ENCODE results near the gene RNF207. TPM values are rescaled to one million over a fixed set of nuclear protein-coding genes. Genes with fewer than 3 reads are reported as not detected.

The RNF207 gene
- 2.2 TPM for total RNA-seq

GRCh38 chr1:6205849-6206519 is at the start of gene RNF207:
TSS of gene RNF207 (plus strand) at chr1:6206119. CDS start at chr1:6206536, 417 bp downstream.
- peak in 2 of 3 donors; percentile 40 to 50 for DNase-seq (ENCODE audit: low read depth in 2 of 3, low spot score in 2 of 3)

GRCh38 chr1:6157132-6157527 is 48.8 kb upstream of the RNF207 start:
- no peak for DNase-seq (ENCODE audit: low read depth in 2 of 3, low spot score in 2 of 3)

GRCh38 chr1:6157528-6158174 is 48.3 kb upstream of the RNF207 start:
- DNase-seq (ENCODE audit: low read depth in 2 of 3, low spot score in 2 of 3): no peak

- no peak for DNase-seq (ENCODE audit: low read depth in 2 of 3, low spot score in 2 of 3)
Observed at GRCh38 chr1:6158181-6158580, 47.7 kb upstream of the RNF207 start.

GRCh38 chr1:6162341-6162740 is 43.6 kb upstream of the RNF207 start:
- DNase-seq (ENCODE audit: low read depth in 2 of 3, low spot score in 2 of 3): no peak

- DNase-seq (ENCODE audit: low read depth in 2 of 3, low spot score in 2 of 3): no peak
Observed at GRCh38 chr1:6162773-6163172, 43.1 kb upstream of the RNF207 start.

- no peak for DNase-seq (ENCODE audit: low read depth in 2 of 3, low spot score in 2 of 3)
Observed at GRCh38 chr1:6163191-6163972, 42.5 kb upstream of the RNF207 start.

GRCh38 chr1:6163973-6164617 is 41.8 kb upstream of the RNF207 start:
- DNase-seq (ENCODE audit: low read depth in 2 of 3, low spot score in 2 of 3): no peak

GRCh38 chr1:6165027-6165426 is 40.9 kb upstream of the RNF207 start:
- DNase-seq (ENCODE audit: low read depth in 2 of 3, low spot score in 2 of 3): no peak

- DNase-seq (ENCODE audit: low read depth in 2 of 3, low spot score in 2 of 3): no peak
Observed at GRCh38 chr1:6165441-6165985, 40.4 kb upstream of the RNF207 start.

- DNase-seq (ENCODE audit: low read depth in 2 of 3, low spot score in 2 of 3): no peak
Observed at GRCh38 chr1:6166221-6166620, 39.7 kb upstream of the RNF207 start.

- no peak for DNase-seq (ENCODE audit: low read depth in 2 of 3, low spot score in 2 of 3)
Observed at GRCh38 chr1:6166655-6167390, 39.1 kb upstream of the RNF207 start.

GRCh38 chr1:6167391-6168303 is 38.3 kb upstream of the RNF207 start:
- DNase-seq (ENCODE audit: low read depth in 2 of 3, low spot score in 2 of 3): no peak

- no peak for DNase-seq (ENCODE audit: low read depth in 2 of 3, low spot score in 2 of 3)
Observed at GRCh38 chr1:6168947-6169586, 36.9 kb upstream of the RNF207 start.

GRCh38 chr1:6170116-6170741 is 35.7 kb upstream of the RNF207 start:
- no peak for DNase-seq (ENCODE audit: low read depth in 2 of 3, low spot score in 2 of 3)

GRCh38 chr1:6170742-6171201 is 35.1 kb upstream of the RNF207 start:
- DNase-seq (ENCODE audit: low read depth in 2 of 3, low spot score in 2 of 3): no peak

- peak in 2 of 3 donors; percentile 45 to 66 for DNase-seq (ENCODE audit: low read depth in 2 of 3, low spot score in 2 of 3)
Observed at GRCh38 chr1:6171548-6172124, 34.3 kb upstream of the RNF207 start.

- no peak for DNase-seq (ENCODE audit: low read depth in 2 of 3, low spot score in 2 of 3)
Observed at GRCh38 chr1:6172549-6172948, 33.4 kb upstream of the RNF207 start.
